ENCODE data around the gene ADAM12. TPM values are rescaled to one million over a fixed set of nuclear protein-coding genes. Genes with fewer than 3 reads are reported as not detected.
"Not testable (repeated sequence)": the region's sequence is repeated elsewhere in the genome, so short reads cannot be mapped to it uniquely, and the experiment has no call there.

Gene ADAM12
- polyA plus RNA-seq, 1 donor from 2014 or later: 0.09 TPM

- TF ChIP-seq SMC3 (conservative IDR thresholded peaks at IDR 0.05; ENCODE audit: poor library complexity) (no peak), MXI1 (conservative IDR thresholded peaks at IDR 0.05; ENCODE audit: poor library complexity, severe bottlenecking) (no peak), TAF1 (IDR thresholded peaks at IDR 0.05; ENCODE audit: low read depth) (no peak), EP300 (conservative IDR thresholded peaks at IDR 0.05; ENCODE audit: poor library complexity, severe bottlenecking) (no peak), REST (IDR thresholded peaks at IDR 0.05; ENCODE audit: borderline replicate concordance) (no peak), RAD21 (conservative IDR thresholded peaks at IDR 0.05) (no peak), EZH2 (IDR thresholded peaks at IDR 0.05; ENCODE audit: borderline replicate concordance, insufficient read depth, low read length, poor library complexity, severe bottlenecking) (no peak), POLR2AphosphoS5 (IDR thresholded peaks at IDR 0.05) (no peak), CTCF (IDR thresholded peaks at IDR 0.05; ENCODE audit: poor library complexity, severe bottlenecking) (no peak)
- Histone ChIP-seq H3F3A (ENCODE audit: insufficient read depth, low read length, poor library complexity, severe bottlenecking) (no peaks in the 10 kb centered on the region), H3K4me3 (ENCODE audit: low read length) (no peak overlapping the region), H3K4me2 (ENCODE audit: low read length) (no peak overlapping the region), H2AFZ (ENCODE audit: low read depth, low read length) (no peak overlapping the region), H3K9ac (ENCODE audit: low read length) (no peak overlapping the region), H3K9me2 (ENCODE audit: insufficient read depth, low read length) (no peaks in the 10 kb centered on the region), H3K9me3 (ENCODE audit: low read length) (no peaks in the 10 kb centered on the region), H3K79me2 (replicated peaks; ENCODE audit: insufficient read depth, low read length) (no peaks in the 10 kb centered on the region), H3K27me3 (ENCODE audit: insufficient read depth, low read depth, low read length) (no peaks in the 10 kb centered on the region), H3K27ac (ENCODE audit: low read length) (no peak overlapping the region), H3K36me3 (ENCODE audit: insufficient read depth, low read length) (no peaks in the 10 kb centered on the region), H4K20me1 (ENCODE audit: insufficient read depth) (no peaks in the 10 kb centered on the region)
These were observed 411.2 kb downstream of the ADAM12 start for GRCh38 chr10:125976960-125977605.

GRCh38 chr10:125970077-125970630 is 418.1 kb downstream of the ADAM12 start:
- H3K27me3 ChIP-seq (ENCODE audit: insufficient read depth, low read depth, low read length); H3K9me3 ChIP-seq (ENCODE audit: low read length); H2AFZ ChIP-seq (ENCODE audit: low read depth, low read length); H3K9ac ChIP-seq (ENCODE audit: low read length); H3K4me2 ChIP-seq (ENCODE audit: low read length); H3K27ac ChIP-seq (ENCODE audit: low read length); H3F3A ChIP-seq (ENCODE audit: insufficient read depth, low read length, poor library complexity, severe bottlenecking); H3K9me2 ChIP-seq (ENCODE audit: insufficient read depth, low read length); H4K20me1 ChIP-seq (ENCODE audit: insufficient read depth); H3K79me2 ChIP-seq (replicated peaks; ENCODE audit: insufficient read depth, low read length); H3K4me3 ChIP-seq (ENCODE audit: low read length); H3K36me3 ChIP-seq (ENCODE audit: insufficient read depth, low read length): not testable (repeated sequence)
